ENCODE results near the gene ROPN1B.
"Not testable (repeated sequence)": the region's sequence is repeated elsewhere in the genome, so short reads cannot be mapped to it uniquely, and the experiment has no call there.

DNA sequence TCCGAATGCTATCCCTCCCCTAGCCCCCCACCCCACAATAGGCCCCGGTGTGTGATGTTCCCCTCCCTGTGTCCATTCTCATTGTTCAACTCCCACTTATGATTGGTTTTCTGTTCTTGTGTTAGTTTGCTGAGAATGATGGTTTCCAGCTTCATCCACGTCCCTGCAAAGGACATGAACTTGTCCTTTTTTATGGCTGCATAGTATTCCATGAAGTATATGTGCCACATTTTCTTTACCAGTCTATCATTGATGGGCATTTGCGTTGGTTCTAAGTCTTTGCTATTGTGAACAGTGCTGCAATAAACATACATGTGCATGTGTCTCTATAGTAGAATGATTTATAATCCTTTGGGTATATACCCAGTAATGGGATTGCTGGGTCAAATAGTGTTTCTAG is 12.0 kb upstream of the ROPN1B start:
- TF ChIP-seq, protein P1, sequence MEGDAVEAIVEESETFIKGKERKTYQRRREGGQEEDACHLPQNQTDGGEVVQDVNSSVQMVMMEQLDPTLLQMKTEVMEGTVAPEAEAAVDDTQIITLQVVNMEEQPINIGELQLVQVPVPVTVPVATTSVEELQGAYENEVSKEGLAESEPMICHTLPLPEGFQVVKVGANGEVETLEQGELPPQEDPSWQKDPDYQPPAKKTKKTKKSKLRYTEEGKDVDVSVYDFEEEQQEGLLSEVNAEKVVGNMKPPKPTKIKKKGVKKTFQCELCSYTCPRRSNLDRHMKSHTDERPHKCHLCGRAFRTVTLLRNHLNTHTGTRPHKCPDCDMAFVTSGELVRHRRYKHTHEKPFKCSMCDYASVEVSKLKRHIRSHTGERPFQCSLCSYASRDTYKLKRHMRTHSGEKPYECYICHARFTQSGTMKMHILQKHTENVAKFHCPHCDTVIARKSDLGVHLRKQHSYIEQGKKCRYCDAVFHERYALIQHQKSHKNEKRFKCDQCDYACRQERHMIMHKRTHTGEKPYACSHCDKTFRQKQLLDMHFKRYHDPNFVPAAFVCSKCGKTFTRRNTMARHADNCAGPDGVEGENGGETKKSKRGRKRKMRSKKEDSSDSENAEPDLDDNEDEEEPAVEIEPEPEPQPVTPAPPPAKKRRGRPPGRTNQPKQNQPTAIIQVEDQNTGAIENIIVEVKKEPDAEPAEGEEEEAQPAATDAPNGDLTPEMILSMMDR (conservative IDR thresholded peaks at IDR 0.05; ENCODE audit: low read length), result not testable (repeated sequence)
- TF ChIP-seq EZH2phosphoT487 (IDR thresholded peaks at IDR 0.05; ENCODE audit: borderline replicate concordance, low read depth, low read length), result not testable (repeated sequence)

Data from OCI-LY7 (cell line).